GM18507 (cell line): ENCODE results near the gene HNRNPK.

Experiments used
- DNase-seq: peaks from one replicate; pipeline ENCODE4 v3.0.0; 2011; ENCODE audit warnings: low read depth; ENCODE audit not compliant: insufficient read length; ENCODE audit errors: extremely low spot score
- FAIRE-seq: peaks from 2 replicates; lab custom pipeline; 2011; peaks lifted over from hg19 to GRCh38; lab: Jason Lieb, UNC

Gene HNRNPK

GRCh38 chr9:83979812-83980394 lies at the start of gene HNRNPK:
TSS of gene HNRNPK (minus strand) at chr9:83980215. CDS start at chr9:83978252, 1,963 bp downstream.
- DNase-seq (peak; percentile 95), FAIRE-seq (no peak)

DNA sequence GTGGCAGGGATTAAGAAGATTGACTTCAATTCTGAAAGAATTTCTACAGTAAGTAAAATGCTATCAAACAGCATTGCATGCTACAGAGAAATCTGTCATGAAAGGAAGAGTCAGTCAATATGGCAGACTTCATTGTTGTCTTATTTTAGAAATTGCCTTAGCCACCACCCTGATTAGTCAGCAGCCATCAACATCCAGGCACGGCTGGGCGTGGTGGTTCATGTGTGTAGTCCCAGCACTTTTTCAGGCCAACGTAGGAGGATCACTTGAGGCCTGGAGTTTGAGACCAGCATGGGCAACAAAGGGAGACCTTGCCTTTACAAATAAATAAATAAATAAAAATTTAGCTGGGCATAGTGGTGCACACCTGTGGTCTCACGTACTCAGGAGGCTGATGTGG lies 47.2 kb upstream of the HNRNPK start:
- FAIRE-seq = no peak
- DNase-seq = no peak

- FAIRE-seq = no peak
- no peak for DNase-seq
Observed at GRCh38 chr9:84024041-84024575, 44.1 kb upstream of the HNRNPK start.

DNA sequence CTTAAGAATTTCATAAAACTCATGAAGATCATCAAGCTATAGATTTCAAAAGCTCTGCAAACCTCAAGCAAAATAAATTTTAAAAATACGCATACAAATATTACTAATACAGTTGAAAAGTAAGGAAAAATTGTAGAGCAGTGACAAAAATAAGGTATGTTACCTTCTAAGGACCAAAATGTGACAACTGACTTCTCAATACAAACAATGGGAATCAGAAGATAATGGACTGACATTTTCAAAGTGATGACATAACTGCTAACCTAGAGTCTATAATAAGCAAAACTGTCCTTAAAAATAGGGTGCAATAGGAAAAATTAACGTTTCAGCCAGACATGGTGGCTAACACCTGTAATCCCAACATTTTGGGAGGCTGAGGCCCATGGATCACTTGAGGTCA lies 27.6 kb upstream of the HNRNPK start:
- DNase-seq (no peak), FAIRE-seq (peak; percentile 48)

- no peak for FAIRE-seq
- DNase-seq = no peak
Observed at GRCh38 chr9:84003246-84003645, 23.2 kb upstream of the HNRNPK start.

GRCh38 chr9:84002344-84002743 lies 22.3 kb upstream of the HNRNPK start:
- DNase-seq = no peak
- FAIRE-seq = peak; percentile 82

GRCh38 chr9:84001621-84002020 lies 21.6 kb upstream of the HNRNPK start:
- FAIRE-seq (peak; percentile 12), DNase-seq (no peak)

DNA sequence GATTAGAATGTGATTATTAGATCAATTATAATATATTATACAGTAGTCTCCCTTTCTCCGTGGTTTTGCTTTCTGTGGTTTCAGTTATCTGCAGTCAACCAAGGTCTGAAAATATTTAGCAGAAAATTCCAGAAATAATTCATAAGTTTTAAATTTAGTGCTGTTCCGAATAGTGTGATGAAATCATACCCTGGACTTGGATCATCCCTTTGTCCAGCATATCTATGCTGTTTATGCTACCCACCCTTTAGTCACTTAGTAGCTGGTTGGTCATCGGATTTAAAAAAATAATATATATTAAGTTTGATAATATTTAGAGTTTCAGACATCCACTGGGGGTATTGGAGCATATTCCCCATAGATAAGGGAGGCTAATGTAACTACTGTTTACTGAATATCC lies 20.2 kb upstream of the HNRNPK start:
- DNase-seq = no peak
- FAIRE-seq = no peak

GRCh38 chr9:83999141-83999918 lies 19.3 kb upstream of the HNRNPK start:
- FAIRE-seq = no peak
- no peak for DNase-seq

DNA sequence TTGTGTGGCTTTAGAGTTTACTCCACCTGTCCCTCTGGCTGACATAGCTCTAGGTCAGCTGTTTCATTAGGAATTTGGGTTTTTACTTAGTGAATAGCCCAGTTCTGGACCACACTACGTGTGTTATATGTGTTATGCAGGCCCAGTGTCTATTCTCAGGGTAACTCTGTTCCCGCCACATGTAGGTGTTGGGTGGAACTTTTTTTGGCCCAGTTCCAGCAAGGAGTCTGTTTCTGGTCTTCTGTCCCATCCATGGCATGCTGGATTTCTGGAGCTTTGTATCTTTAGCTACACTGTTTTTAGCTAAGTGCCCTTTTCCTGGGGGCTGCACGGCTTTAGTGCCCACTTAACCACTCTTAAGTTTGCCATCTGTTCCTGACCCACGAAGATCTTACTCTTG lies 16.1 kb upstream of the HNRNPK start:
- DNase-seq (no peak), FAIRE-seq (no peak)

DNA sequence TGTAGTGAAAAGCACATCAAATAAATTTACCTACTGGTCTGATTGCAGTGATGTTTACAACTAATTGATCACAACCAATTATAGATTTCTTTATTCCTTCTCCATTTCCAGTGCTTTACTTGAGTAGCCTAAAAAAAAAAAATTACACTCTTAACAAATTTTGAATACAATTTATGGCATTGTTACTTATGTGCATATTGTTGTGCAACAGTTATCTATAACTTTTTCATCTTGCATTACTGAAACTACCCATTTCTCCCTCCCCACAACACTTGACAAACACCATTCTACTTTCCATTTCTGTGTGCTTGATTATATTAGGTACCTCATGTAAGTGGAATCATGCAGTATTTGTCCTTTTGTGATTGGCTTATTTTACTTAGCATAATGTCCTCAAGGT lies 12.9 kb upstream of the HNRNPK start:
- DNase-seq = no peak
- no peak for FAIRE-seq

GRCh38 chr9:83992407-83992806 lies 12.4 kb upstream of the HNRNPK start:
- no peak for DNase-seq
- no peak for FAIRE-seq

- no peak for FAIRE-seq
Observed at GRCh38 chr9:83991355-83991754, 11.3 kb upstream of the HNRNPK start.

GRCh38 chr9:83988411-83988810 lies 8.4 kb upstream of the HNRNPK start:
- FAIRE-seq (no peak), DNase-seq (no peak)

More at GRCh38 chr9:83991355-83991754, 11.3 kb upstream of the HNRNPK start:
- no peak for DNase-seq

GRCh38 chr9:83987402-83987791 lies 7.4 kb upstream of the HNRNPK start:
- DNase-seq (no peak), FAIRE-seq (no peak)

DNA sequence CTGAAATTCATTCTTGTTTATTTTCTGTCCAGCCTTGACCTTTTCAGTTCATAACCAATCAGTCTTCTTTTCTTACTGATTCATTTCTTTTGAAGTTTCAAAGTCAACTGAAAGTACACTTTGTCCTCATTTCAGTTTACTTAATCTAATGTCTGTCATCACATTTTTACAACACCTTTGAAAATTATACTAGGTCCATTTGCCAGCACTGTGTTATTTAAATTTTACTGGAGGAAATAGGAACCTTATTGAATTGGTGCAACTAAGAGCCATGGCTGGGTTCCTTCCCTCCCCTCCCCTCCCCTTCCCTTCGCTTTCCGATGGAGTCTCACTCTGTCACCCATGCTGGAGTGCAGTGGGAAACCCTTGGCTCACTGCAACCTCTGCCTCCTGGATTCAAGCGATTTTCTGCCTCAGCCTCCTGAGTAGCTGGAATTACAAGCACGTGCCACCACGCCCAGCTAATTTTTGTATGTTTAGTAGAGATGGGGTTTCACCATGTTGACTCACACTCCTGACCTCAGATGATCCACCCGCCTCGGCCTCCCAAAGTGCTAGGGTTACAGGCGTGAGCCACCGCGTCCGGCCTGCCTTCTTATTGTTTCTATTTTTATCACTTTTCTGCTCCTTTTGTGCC lies 6.9 kb upstream of the HNRNPK start:
- DNase-seq (no peak), FAIRE-seq (no peak)

DNA sequence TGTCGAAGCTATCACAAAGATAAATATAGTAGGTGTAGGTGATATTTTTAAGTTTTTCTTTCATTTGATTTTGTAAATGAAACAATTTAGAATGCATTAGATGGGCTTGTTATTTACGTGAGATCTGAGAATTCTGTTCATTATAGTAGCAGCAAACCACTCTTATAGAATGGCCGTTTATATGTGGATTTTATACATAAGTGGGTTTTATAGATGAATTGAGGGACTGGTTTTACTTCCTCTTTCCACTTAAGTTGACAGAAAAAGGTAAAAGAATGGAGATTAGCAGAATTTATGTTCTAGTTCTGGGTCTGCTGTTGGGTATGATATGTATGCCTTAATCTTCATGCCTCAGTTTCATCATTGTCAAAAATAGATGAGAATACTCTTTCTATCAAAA lies 6.2 kb upstream of the HNRNPK start:
- FAIRE-seq = peak; percentile 5
- DNase-seq = no peak

- no peak for DNase-seq
- peak; percentile 70 for FAIRE-seq
Observed at GRCh38 chr9:83981126-83981871, 1.3 kb upstream of the HNRNPK start.

- peak; percentile 96 for FAIRE-seq
- peak; percentile 89 for DNase-seq
Observed at GRCh38 chr9:83980395-83981125, 545 bp upstream of the HNRNPK start, which contains the start of gene RMI1. TSS of gene RMI1 (plus strand) at chr9:83980805. CDS start at chr9:84000987, 20,182 bp downstream.
